Left cardiac atrium (tissue), 4 donors: Measurements from ENCODE around the gene SLC10A6. TPM values are rescaled to one million over a fixed set of nuclear protein-coding genes. Genes with fewer than 3 reads are reported as not detected.
"Not testable (repeated sequence)": the region's sequence is repeated elsewhere in the genome, so short reads cannot be mapped to it uniquely, and the experiment has no call there.

Experiments used
- ATAC-seq, 2 donors: fragments of 200-7000 bp; cut with Tn5 transposase; one replicate each; pipeline ENCODE4 v1.9.1; 2020; ENCODE audit warnings: mild to moderate bottlenecking in 2 of 2, moderate library complexity in 2 of 2
- DNase-seq: peaks from one replicate; pipeline ENCODE4 v3.0.0-alpha.2; 2020
- intact Hi-C, 2 donors: fragments of 100-400 bp; cut with DNase I; formaldehyde crosslinking; loops; one replicate each; pipeline versions ENCODE4 v1.14.1 to v1.15.1; 2022 to 2023
- long read RNA-seq: library from polyadenylated mRNA; unstranded; transcript quantifications from one replicate; pipeline ENCODE4 v2.0.0, GENCODE V29; 2021
- total RNA-seq, 2 donors: library from RNA; stranded (reverse); fragmentation: NEBNext Ultra II Directional; extraction: Animal tissue kit (Norgen Biotek cat#: 25700); gene quantifications; one replicate each; pipeline ENCODE4 v1.2.1, GENCODE V29; 2021
- donor health status: DM: no; HTN: yes; CAD: no.
- donor health status: DM: no; HTN: yes; CAD: no; lungs with severe emphysema.
- donor health status: DM: yes; HTN: yes; CAD: no.
- donor health status: Dilated cardiomyopathy.

SLC10A6 gene
- 1 to 10 TPM in 1 of 2 donors, under 1 TPM in 1; 0.76 to 1.4 TPM for total RNA-seq
- long read RNA-seq = 0 reads

GRCh38 chr4:86848732-86849619 is at the start of gene SLC10A6:
TSS of gene SLC10A6 (minus strand) at chr4:86849384. CDS start at chr4:86849115, 269 bp downstream.
- intact Hi-C loops = loop anchor here in 1 of 2 donors (5.0 kb wide), 1 partner anchor 43 kb away; the partner anchor contains the start of gene C4orf36
- DNase-seq (no peak), ATAC-seq (peak in 1 of 2 donors; percentile 36)

- no peak for DNase-seq
- intact Hi-C loops = loop anchor here in 1 of 2 donors (5.0 kb wide), 1 partner anchor 401 kb away; no protein-coding TSS in a partner anchor
- ATAC-seq = no peak
These were observed 49.4 kb upstream of the SLC10A6 start for GRCh38 chr4:86898562-86898961.

GRCh38 chr4:86896596-86896995 is 47.4 kb upstream of the SLC10A6 start:
- intact Hi-C loops = loop anchor here in 1 of 2 donors (5.0 kb wide), 1 partner anchor 399 kb away; no protein-coding TSS in a partner anchor
- ATAC-seq = peak in 1 of 2 donors; percentile 30
- DNase-seq = no peak

GRCh38 chr4:86895692-86896488 is 46.7 kb upstream of the SLC10A6 start:
- ATAC-seq = peak; percentile 46 to 55
- intact Hi-C loops = loop anchor here (1.0 to 5.0 kb wide), 2 partner anchors 398 to 399 kb away; no protein-coding TSS in a partner anchor
- DNase-seq = no peak

- no peak for DNase-seq
- ATAC-seq = no peak
- intact Hi-C loops = loop anchor here in 1 of 2 donors (5.0 kb wide), 1 partner anchor 47 kb away; the partner anchor contains the start of gene SLC10A6
These were observed 45.3 kb upstream of the SLC10A6 start for GRCh38 chr4:86894455-86894854.

GRCh38 chr4:86893136-86893535 is 44.0 kb upstream of the SLC10A6 start:
- intact Hi-C loops = loop anchor here in 1 of 2 donors (5.0 kb wide), 1 partner anchor 46 kb away; the partner anchor contains the start of gene SLC10A6
- no peak for DNase-seq
- ATAC-seq = no peak

- DNase-seq (no peak), ATAC-seq (no peak)
- intact Hi-C loops = loop anchor here in 1 of 2 donors (5.0 kb wide), 1 partner anchor 45 kb away; the partner anchor contains the start of gene SLC10A6
These were observed 43.4 kb upstream of the SLC10A6 start for GRCh38 chr4:86892636-86892960.

GRCh38 chr4:86891762-86892635 is 42.8 kb upstream of the SLC10A6 start, which contains the start of gene C4orf36:
TSS of gene C4orf36 (minus strand) at chr4:86892422. CDS start at chr4:86891520, 902 bp downstream.
- intact Hi-C loops = loop anchor here in 1 of 2 donors (5.0 kb wide), 1 partner anchor 45 kb away; the partner anchor contains the start of gene SLC10A6
- ATAC-seq (peak; percentile 84 to 85), DNase-seq (peak; percentile 62)

- DNase-seq = no peak
- ATAC-seq = no peak
- intact Hi-C loops = loop anchor here in 1 of 2 donors (5.0 kb wide), 1 partner anchor 43 kb away; the partner anchor contains the start of gene SLC10A6
These were observed 41.6 kb upstream of the SLC10A6 start for GRCh38 chr4:86890790-86891189.

GRCh38 chr4:86879641-86880040 is 30.5 kb upstream of the SLC10A6 start:
- intact Hi-C loops = no loop called here
- ATAC-seq (no peak), DNase-seq (no peak)

- ATAC-seq = no peak
- no peak for DNase-seq
- intact Hi-C loops = no loop called here
These were observed 29.5 kb upstream of the SLC10A6 start for GRCh38 chr4:86878640-86879039.

GRCh38 chr4:86876894-86877685 is 27.9 kb upstream of the SLC10A6 start:
- ATAC-seq (no peak), DNase-seq (no peak)
- intact Hi-C loops = no loop called here

- DNase-seq, intact Hi-C loops, ATAC-seq: not testable (repeated sequence)
These were observed 26.3 kb upstream of the SLC10A6 start for GRCh38 chr4:86875436-86875835.

- no peak for DNase-seq
- intact Hi-C loops = no loop called here
- no peak for ATAC-seq
These were observed 23.0 kb upstream of the SLC10A6 start for GRCh38 chr4:86872135-86872534.

- ATAC-seq = no peak
- DNase-seq = no peak
These were observed 21.4 kb upstream of the SLC10A6 start for GRCh38 chr4:86870442-86871069.

GRCh38 chr4:86857341-86858052 is 8.3 kb upstream of the SLC10A6 start:
- ATAC-seq (no peak), DNase-seq (no peak)
- intact Hi-C loops = no loop called here

More at GRCh38 chr4:86870442-86871069, 21.4 kb upstream of the SLC10A6 start:
- intact Hi-C loops = no loop called here
